ENCODE results near the gene DENND1A. TPM values are rescaled to one million over a fixed set of nuclear protein-coding genes. Genes with fewer than 3 reads are reported as not detected.

Gene DENND1A
- total and polyA plus RNA-seq, 7 donors, result 12.8 to 33.2 (median 19.2) TPM

DNA sequence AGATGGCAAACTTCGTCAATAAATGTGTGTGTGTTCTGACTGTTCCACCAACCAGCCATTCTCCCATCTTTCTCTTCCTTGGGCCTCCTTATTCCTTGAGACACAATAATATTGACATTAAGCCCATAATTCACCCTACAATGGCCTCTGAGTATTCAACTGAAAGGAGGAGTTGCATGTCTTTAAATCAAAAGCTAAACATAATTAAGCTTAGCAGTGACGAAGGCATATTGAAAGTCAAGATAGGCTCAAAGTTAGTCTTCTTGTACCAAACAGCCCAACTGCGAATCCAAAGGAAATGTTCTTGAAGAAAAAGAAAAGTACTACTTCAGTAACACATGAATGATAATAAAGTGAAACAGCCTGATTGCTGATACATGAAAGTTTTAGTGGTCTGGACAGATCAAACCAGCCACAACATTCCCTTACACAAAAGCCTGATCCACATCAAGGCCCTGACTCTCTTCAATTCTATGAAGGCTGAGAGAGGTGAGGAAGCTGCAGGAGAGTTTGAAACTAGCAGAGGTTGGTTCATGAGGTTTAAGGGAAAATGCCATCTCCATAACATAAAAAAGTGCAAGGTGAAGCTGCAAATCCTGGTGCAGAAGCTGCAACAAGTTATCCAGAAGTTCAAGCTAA lies 81.4 kb downstream of the DENND1A start:
- no peak for DNase-seq

DNA sequence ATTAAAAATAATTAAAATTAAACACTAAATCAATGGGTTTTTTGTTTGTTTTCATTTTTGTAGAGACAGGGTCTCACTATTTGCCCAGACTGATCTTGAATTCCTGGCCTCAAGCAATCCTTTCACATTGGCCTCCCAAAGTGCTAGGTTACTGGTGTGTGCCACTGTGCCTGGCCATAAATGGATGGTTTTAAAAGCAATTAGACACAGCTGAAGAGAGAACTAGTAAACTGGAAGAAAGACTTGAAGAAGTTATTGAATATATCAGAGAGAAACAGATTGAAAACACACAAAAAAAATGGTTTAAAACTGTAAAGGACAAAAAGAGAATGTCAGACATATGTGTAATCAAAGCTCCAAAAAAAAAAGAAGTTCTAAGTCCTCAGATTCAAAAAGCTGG lies 83.0 kb downstream of the DENND1A start:
- H3K4me1 ChIP-seq, result no peaks in the 10 kb centered on the region
- H3K4me3 ChIP-seq, result no peak overlapping the region
- H3K27me3 ChIP-seq, result no peaks in the 10 kb centered on the region
- TF ChIP-seq, protein P1, sequence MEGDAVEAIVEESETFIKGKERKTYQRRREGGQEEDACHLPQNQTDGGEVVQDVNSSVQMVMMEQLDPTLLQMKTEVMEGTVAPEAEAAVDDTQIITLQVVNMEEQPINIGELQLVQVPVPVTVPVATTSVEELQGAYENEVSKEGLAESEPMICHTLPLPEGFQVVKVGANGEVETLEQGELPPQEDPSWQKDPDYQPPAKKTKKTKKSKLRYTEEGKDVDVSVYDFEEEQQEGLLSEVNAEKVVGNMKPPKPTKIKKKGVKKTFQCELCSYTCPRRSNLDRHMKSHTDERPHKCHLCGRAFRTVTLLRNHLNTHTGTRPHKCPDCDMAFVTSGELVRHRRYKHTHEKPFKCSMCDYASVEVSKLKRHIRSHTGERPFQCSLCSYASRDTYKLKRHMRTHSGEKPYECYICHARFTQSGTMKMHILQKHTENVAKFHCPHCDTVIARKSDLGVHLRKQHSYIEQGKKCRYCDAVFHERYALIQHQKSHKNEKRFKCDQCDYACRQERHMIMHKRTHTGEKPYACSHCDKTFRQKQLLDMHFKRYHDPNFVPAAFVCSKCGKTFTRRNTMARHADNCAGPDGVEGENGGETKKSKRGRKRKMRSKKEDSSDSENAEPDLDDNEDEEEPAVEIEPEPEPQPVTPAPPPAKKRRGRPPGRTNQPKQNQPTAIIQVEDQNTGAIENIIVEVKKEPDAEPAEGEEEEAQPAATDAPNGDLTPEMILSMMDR (IDR thresholded peaks at IDR 0.05), result no peak
- TF ChIP-seq EP300 (IDR thresholded peaks at IDR 0.05), result no peak
- TF ChIP-seq POLR2AphosphoS5 (IDR thresholded peaks at IDR 0.05), result no peak
- TF ChIP-seq POLR2A (IDR thresholded peaks at IDR 0.05), result no peak
- peaks cover 0 to 20% (median 1%) of the 10 kb centered on the region in 4 donors for H3K9me3 ChIP-seq
- H3K36me3 ChIP-seq, result peaks cover 0 to 10% (median 2%) of the 10 kb centered on the region in 4 donors
- DNase-seq, result no peak
- intact Hi-C loops (cut with DNase I), result loop anchor here (1.0 kb wide), 1 partner anchor 13 kb away; no protein-coding TSS in a partner anchor
- no peak overlapping the region for H3K27ac ChIP-seq

More for the DNA sequence above, 81.4 kb downstream of the DENND1A start:
- intact Hi-C loops (cut with DNase I), result no loop called here
- TF ChIP-seq POLR2AphosphoS5 (IDR thresholded peaks at IDR 0.05), result no peak
- TF ChIP-seq EP300 (IDR thresholded peaks at IDR 0.05), result no peak
- TF ChIP-seq, protein P1 (IDR thresholded peaks at IDR 0.05), result no peak
- no peak for TF ChIP-seq POLR2A (IDR thresholded peaks at IDR 0.05)
- H3K27ac ChIP-seq, result no peak overlapping the region
- H3K27me3 ChIP-seq, result no peaks in the 10 kb centered on the region
- peaks cover 0 to 15% (median 1%) of the 10 kb centered on the region in 4 donors for H3K9me3 ChIP-seq
- 55 to 91% methylated on average over 3 of the region's 3 CpGs for WGBS, 2 donors
- no peak overlapping the region for H3K4me3 ChIP-seq
- H3K36me3 ChIP-seq, result peaks cover 0 to 6% (median 2%) of the 10 kb centered on the region in 4 donors
- H3K4me1 ChIP-seq, result no peaks in the 10 kb centered on the region

DNA sequence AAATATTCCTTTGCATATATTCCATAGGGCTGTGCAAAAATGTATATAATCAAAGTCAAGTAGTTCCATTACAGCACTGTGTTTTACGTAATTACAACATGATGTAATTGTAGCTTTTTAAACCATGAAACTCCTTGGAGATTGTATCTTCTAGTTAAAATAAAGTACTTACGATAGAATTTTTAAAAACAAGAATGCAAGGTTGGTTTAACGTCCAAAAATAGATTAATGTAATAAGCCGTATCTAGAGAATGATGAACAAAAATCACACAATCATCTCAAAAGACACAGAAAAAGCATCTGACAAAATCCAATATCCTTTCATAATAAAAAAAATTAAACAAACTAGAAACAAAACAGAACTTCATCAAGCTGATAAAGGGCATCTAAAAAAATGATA lies 86.2 kb downstream of the DENND1A start:
- Histone ChIP-seq H3K4me1 (no peaks in the 10 kb centered on the region), H3K27ac (no peak overlapping the region), H3K9me3 (peaks cover 0 to 20% (median 1%) of the 10 kb centered on the region in 4 donors), H3K4me3 (no peak overlapping the region), H3K27me3 (no peaks in the 10 kb centered on the region), H3K36me3 (peaks cover 0 to 10% (median 2%) of the 10 kb centered on the region in 4 donors)
- no peak for TF ChIP-seq POLR2AphosphoS5 (IDR thresholded peaks at IDR 0.05)
- TF ChIP-seq, protein P1 (IDR thresholded peaks at IDR 0.05), result no peak
- no peak for TF ChIP-seq POLR2A (IDR thresholded peaks at IDR 0.05)
- no peak for TF ChIP-seq EP300 (IDR thresholded peaks at IDR 0.05)
- intact Hi-C loops (cut with DNase I), result no loop called here
- 97% methylated on average over 4 of the region's 4 CpGs for WGBS, 2 donors
- DNase-seq, result no peak

DNA sequence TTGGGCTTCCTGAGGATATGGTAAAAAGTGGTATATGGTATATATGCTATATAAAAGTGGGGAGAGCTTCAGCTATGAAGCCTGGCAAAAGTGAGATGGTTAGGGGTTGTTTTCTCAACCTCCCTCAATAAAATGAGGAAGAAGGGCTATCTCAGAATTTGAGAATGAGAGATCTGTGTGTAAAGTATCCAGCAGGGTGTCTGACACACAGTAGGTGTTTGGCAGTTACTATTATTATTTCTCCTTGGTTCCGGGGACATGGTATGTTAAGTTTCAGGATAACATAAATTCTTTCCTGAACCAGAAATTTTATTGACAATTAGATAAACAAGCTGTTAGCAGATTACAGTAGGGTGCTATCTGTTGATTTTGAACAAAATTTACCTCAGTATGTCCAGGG lies 94.1 kb downstream of the DENND1A start:
- H3K9me3 ChIP-seq, result no peaks in the 10 kb centered on the region
- H3K27me3 ChIP-seq, result no peaks in the 10 kb centered on the region
- TF ChIP-seq EP300 (IDR thresholded peaks at IDR 0.05) (no peak), POLR2A (IDR thresholded peaks at IDR 0.05) (no peak), POLR2AphosphoS5 (IDR thresholded peaks at IDR 0.05) (no peak)
- TF ChIP-seq, protein P1 (IDR thresholded peaks at IDR 0.05), result no peak
- 43 to 83% methylated on average over 1 of the region's 1 CpG for WGBS, 2 donors
- H3K36me3 ChIP-seq, result no peaks in the 10 kb centered on the region
- intact Hi-C loops (cut with DNase I), result no loop called here
- no peak overlapping the region for H3K27ac ChIP-seq
- no peak overlapping the region for H3K4me3 ChIP-seq
- peaks cover 0 to 11% (median 3%) of the 10 kb centered on the region in 4 donors for H3K4me1 ChIP-seq
- no peak for DNase-seq
